Astrocyte (in vitro differentiated cells and primary cell): Measurements from ENCODE around the gene ELMO2.

ENCODE experiments used
- EZH2 ChIP-seq: IDR thresholded peaks from 2 replicates; pipeline ENCODE4 v1.6.1; 2012; ENCODE audit warnings: mild to moderate bottlenecking, low read length, inconsistent platforms; ENCODE audit not compliant: insufficient read depth
- TF ChIP-seq, protein P1 (sequence below): IDR thresholded peaks from 2 replicates; pipeline ENCODE4 v1.5.1; 2011; ENCODE audit warnings: low read depth, mild to moderate bottlenecking, inconsistent platforms, low read length, moderate library complexity; ENCODE audit not compliant: insufficient read depth

DNA sequence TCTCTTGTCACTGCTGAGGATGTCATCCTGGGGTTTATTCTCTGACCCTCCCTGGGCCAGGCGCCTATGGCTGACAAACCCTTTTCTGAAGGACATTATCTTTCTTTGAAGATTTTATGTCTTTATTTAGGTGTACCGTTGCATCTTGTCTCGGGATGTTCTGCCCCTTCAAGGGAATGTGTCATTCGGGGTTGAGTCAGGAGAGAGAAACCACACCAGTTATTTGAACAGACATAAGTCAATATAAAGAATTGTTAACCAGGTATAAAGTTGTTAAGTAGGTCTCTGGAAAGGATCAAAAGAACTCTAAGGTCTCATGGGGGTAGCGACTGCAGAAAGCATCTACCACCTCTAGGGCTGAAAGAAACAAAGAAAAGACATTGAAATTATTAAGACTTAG, 8.2 kb upstream of the ELMO2 start:
- TF ChIP-seq, protein P1, sequence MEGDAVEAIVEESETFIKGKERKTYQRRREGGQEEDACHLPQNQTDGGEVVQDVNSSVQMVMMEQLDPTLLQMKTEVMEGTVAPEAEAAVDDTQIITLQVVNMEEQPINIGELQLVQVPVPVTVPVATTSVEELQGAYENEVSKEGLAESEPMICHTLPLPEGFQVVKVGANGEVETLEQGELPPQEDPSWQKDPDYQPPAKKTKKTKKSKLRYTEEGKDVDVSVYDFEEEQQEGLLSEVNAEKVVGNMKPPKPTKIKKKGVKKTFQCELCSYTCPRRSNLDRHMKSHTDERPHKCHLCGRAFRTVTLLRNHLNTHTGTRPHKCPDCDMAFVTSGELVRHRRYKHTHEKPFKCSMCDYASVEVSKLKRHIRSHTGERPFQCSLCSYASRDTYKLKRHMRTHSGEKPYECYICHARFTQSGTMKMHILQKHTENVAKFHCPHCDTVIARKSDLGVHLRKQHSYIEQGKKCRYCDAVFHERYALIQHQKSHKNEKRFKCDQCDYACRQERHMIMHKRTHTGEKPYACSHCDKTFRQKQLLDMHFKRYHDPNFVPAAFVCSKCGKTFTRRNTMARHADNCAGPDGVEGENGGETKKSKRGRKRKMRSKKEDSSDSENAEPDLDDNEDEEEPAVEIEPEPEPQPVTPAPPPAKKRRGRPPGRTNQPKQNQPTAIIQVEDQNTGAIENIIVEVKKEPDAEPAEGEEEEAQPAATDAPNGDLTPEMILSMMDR, result no peak
- TF ChIP-seq EZH2, result no peak
